Endodermal cell (in vitro differentiated cells): ENCODE results near the gene WWC2. TPM values are rescaled to one million over a fixed set of nuclear protein-coding genes. Genes with fewer than 3 reads are reported as not detected.

Experiments
- DNase-seq: peaks from one replicate; pipeline ENCODE4 v3.0.0-alpha.2; 2017
- H3K27ac ChIP-seq: 2 replicates; pipeline ENCODE4 v1.5.1; 2013; ENCODE audit warnings: mild to moderate bottlenecking, low read depth, low read length, moderate library complexity
- H3K27me3 ChIP-seq: 2 replicates; pipeline ENCODE4 v1.6.1; 2013; ENCODE audit warnings: mild to moderate bottlenecking, low read length, moderate library complexity; ENCODE audit not compliant: insufficient read depth, control insufficient read depth, poor library complexity, severe bottlenecking
- H3K36me3 ChIP-seq: 2 replicates; pipeline ENCODE4 v1.7.0; 2013; ENCODE audit warnings: mild to moderate bottlenecking, low read length, moderate library complexity; ENCODE audit not compliant: control insufficient read depth, insufficient read depth
- H3K4me1 ChIP-seq: one replicate; pipeline ENCODE4 v1.7.0; 2013; ENCODE audit warnings: low read length; ENCODE audit not compliant: control insufficient read depth, insufficient read depth
- H3K4me3 ChIP-seq: 2 replicates; pipeline ENCODE4 v1.5.1; 2013; ENCODE audit warnings: mild to moderate bottlenecking, low read length, moderate library complexity
- H3K9ac ChIP-seq: 2 replicates; pipeline ENCODE4 v1.6.1; 2013; ENCODE audit warnings: mild to moderate bottlenecking, low read length, moderate library complexity; ENCODE audit not compliant: poor library complexity, severe bottlenecking; ENCODE audit errors: extremely low read depth
- H3K9me3 ChIP-seq: 2 replicates; pipeline ENCODE4 v1.6.1; 2013; ENCODE audit warnings: mild to moderate bottlenecking, low read length, moderate library complexity; ENCODE audit not compliant: control insufficient read depth
- H3K27ac Mint-ChIP-seq: 2 replicates; pipeline ENCODE4 v1.8.0; 2020; ENCODE audit warnings: mixed read lengths
- H3K27me3 Mint-ChIP-seq: 2 replicates; pipeline ENCODE4 v1.8.0; 2021; ENCODE audit warnings: mild to moderate bottlenecking, mixed read lengths; ENCODE audit not compliant: insufficient read depth
- H3K36me3 Mint-ChIP-seq: 2 replicates; pipeline ENCODE4 v1.8.0; 2020; ENCODE audit warnings: low read depth, mixed read lengths
- H3K4me1 Mint-ChIP-seq: 2 replicates; pipeline ENCODE4 v1.8.0; 2020; ENCODE audit warnings: mixed read lengths
- H3K4me3 Mint-ChIP-seq: 2 replicates; pipeline ENCODE4 v1.8.0; 2020; ENCODE audit warnings: mild to moderate bottlenecking, moderate library complexity, mixed read lengths
- H3K9me3 Mint-ChIP-seq: 2 replicates; pipeline ENCODE4 v1.8.0; 2020; ENCODE audit warnings: mild to moderate bottlenecking, mixed read lengths
- WGBS, 2 experiments: methylation state at CpG; one replicate each; pipeline versions ENCODE4 v1.1.5 to v1.1.7; 2013; ENCODE audit warnings: missing lambda C conversion rate in 2 of 2, mixed read lengths in 1 of 2; ENCODE audit not compliant: insufficient coverage in 1 of 2, insufficient read length in 1 of 2; 5-methylcytosine and 5-hydroxymethylcytosine counted together
- total RNA-seq, 2 donors: library from RNA; stranded (reverse); fragmentation: NEBNext Ultra II Directional in 1 of 2; extraction: Animal tissue kit (Norgen Biotek cat#: 25700) in 1 of 2; gene quantifications; 2 replicates in 1 of 2; 3 replicates in 1 of 2; pipeline ENCODE4 v1.2.1, GENCODE V29; 2021
- TF ChIP-seq, protein P1 (sequence below): fragments of 200-600 bp; sonication (generic); conservative IDR thresholded peaks from 2 replicates; pipeline ENCODE4 v1.5.0; 2021; ENCODE audit warnings: antibody characterized with exemption, mild to moderate bottlenecking

WWC2 gene
- total RNA-seq, 2 donors from 2014 or later = 98.2 to 108 TPM

DNA sequence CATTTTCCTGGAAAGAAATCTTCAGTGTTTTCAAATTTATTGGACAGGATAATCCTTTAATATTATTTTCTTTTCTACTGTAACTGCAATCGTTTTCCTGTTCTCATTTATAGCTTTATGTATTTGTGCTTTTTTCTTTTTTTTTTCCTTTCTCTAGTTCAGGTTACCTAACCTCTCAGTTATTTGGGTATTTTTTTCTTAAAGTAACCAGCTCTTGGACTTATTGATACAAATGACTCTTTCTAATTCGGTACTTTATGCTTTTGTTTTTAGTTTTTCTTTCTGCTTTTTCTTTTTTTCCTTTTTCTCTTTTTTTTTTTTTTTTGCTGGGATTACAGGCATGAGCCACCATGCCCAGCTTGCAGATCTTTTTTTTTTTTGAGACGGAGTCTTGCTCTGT is 25.2 kb downstream of the WWC2 start:
- H3K9me3 Mint-ChIP-seq = no peaks in the 10 kb centered on the region
- no peak overlapping the region for H3K27ac ChIP-seq
- no peaks in the 10 kb centered on the region for H3K36me3 Mint-ChIP-seq
- no peak overlapping the region for H3K4me3 ChIP-seq
- H3K9ac ChIP-seq = no peak overlapping the region
- WGBS, 2 experiments = 86 to 100% methylated on average over 1 to 3 of the region's 3 CpGs
- H3K27me3 Mint-ChIP-seq = no peaks in the 10 kb centered on the region
- peaks cover 5% of the 10 kb centered on the region for H3K4me1 ChIP-seq
- H3K4me3 Mint-ChIP-seq = no peak overlapping the region
- no peak for DNase-seq
- H3K36me3 ChIP-seq = no peaks in the 10 kb centered on the region
- H3K27me3 ChIP-seq = no peaks in the 10 kb centered on the region
- peaks cover 15% of the 10 kb centered on the region for H3K4me1 Mint-ChIP-seq
- no peaks in the 10 kb centered on the region for H3K9me3 ChIP-seq
- H3K27ac Mint-ChIP-seq = no peak overlapping the region
- TF ChIP-seq, protein P1, sequence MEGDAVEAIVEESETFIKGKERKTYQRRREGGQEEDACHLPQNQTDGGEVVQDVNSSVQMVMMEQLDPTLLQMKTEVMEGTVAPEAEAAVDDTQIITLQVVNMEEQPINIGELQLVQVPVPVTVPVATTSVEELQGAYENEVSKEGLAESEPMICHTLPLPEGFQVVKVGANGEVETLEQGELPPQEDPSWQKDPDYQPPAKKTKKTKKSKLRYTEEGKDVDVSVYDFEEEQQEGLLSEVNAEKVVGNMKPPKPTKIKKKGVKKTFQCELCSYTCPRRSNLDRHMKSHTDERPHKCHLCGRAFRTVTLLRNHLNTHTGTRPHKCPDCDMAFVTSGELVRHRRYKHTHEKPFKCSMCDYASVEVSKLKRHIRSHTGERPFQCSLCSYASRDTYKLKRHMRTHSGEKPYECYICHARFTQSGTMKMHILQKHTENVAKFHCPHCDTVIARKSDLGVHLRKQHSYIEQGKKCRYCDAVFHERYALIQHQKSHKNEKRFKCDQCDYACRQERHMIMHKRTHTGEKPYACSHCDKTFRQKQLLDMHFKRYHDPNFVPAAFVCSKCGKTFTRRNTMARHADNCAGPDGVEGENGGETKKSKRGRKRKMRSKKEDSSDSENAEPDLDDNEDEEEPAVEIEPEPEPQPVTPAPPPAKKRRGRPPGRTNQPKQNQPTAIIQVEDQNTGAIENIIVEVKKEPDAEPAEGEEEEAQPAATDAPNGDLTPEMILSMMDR = no peak

- Histone ChIP-seq H3K4me1 (peaks cover 4% of the 10 kb centered on the region), H3K27me3 (no peaks in the 10 kb centered on the region), H3K36me3 (no peaks in the 10 kb centered on the region), H3K4me3 (no peak overlapping the region), H3K9ac (no peak overlapping the region), H3K9me3 (no peaks in the 10 kb centered on the region), H3K27ac (no peak overlapping the region)
- DNase-seq = no peak
- H3K4me3 Mint-ChIP-seq = no peak overlapping the region
- peaks cover 14% of the 10 kb centered on the region for H3K4me1 Mint-ChIP-seq
- H3K27me3 Mint-ChIP-seq = no peaks in the 10 kb centered on the region
- WGBS, 2 experiments = 90 to 100% methylated on average over 1 to 5 of the region's 5 CpGs
- no peaks in the 10 kb centered on the region for H3K9me3 Mint-ChIP-seq
- no peak overlapping the region for H3K27ac Mint-ChIP-seq
- no peaks in the 10 kb centered on the region for H3K36me3 Mint-ChIP-seq
- TF ChIP-seq, protein P1 = no peak
These were observed 25.8 kb downstream of the WWC2 start for GRCh38 chr4:183124865-183125264.

GRCh38 chr4:183129125-183129524 is 30.1 kb downstream of the WWC2 start:
- no peak overlapping the region for H3K4me3 ChIP-seq
- no peaks in the 10 kb centered on the region for H3K4me1 ChIP-seq
- H3K27ac ChIP-seq = no peak overlapping the region
- Mint-ChIP-seq H3K9me3 (no peaks in the 10 kb centered on the region), H3K27me3 (no peaks in the 10 kb centered on the region), H3K4me3 (no peak overlapping the region), H3K27ac (no peak overlapping the region), H3K4me1 (peaks cover 28% of the 10 kb centered on the region), H3K36me3 (peaks cover 7% of the 10 kb centered on the region)
- 94 to 99% methylated on average over 3 of the region's 3 CpGs for WGBS, 2 experiments
- H3K9me3 ChIP-seq = no peaks in the 10 kb centered on the region
- TF ChIP-seq, protein P1 = no peak
- no peak overlapping the region for H3K9ac ChIP-seq
- H3K27me3 ChIP-seq = no peaks in the 10 kb centered on the region
- no peaks in the 10 kb centered on the region for H3K36me3 ChIP-seq
- DNase-seq = no peak
